CD4-positive, alpha-beta T cell treated with Interferon gamma for 1 hour (primary cell): ENCODE results near the gene SETDB2.
A peak's percentile ranks its signal among the peaks of the same experiment; 100 is the strongest.

Source experiments
- DNase-seq: peaks from one replicate; pipeline ENCODE4 v3.0.0-alpha.2; 2020

SETDB2 gene

DNA sequence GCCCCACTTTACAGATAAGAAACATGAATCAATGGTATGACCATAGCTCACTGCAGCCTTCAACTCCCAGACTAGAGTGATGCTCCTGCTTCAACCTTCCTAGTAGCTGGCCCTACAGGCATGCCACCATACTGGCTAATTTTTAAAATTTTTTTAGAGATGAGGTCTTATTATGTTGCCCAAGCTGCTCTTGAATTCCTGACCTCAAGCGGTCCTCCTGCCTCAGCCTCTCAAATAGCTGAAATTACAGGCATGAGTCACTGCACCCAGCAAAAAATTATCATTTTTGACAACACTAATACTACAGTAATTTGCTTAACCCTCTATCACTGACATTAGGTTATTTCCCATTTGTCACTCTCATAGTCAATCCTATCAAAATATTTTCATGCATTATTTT, 15.0 kb upstream of the SETDB2 start:
- DNase-seq = no peak

DNA sequence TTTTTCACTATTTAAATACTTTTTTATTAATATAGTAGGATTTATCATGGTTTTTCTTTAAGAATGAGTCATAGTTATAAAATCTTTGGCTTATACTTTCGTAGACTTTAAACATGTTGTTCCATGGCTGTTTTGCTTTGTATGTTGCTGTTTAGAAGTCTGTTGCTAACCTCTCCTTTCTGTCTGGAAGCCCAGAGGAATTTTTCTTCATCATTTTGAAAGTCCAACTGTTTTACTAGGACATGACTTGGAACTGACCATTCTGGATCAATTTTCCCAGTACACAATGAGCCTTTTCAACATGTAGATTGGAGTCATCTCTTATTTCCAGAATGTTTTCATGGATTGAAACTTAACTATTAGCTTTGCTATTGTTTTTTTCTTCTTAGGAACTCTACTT, 8.1 kb upstream of the SETDB2 start:
- DNase-seq = no peak

DNA sequence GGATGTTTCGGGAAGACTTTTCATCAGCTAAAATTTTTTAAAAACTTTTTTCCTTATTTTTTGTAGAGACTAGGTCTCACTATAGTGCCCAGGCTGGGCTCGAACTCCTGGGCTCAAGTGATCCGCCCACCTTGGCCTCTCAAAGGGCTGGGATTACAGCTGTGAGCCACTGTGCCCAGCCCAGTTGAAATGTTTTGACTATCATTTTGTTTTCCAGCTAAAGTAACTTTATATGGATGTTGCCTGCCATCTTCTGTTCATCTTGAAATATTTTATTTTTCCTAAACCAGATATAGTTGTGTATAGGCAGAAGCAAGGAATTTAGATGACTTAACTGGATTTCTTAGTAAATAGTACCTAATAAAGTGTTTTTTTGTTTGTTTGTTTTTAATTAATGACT, 7.2 kb upstream of the SETDB2 start:
- DNase-seq = no peak

DNA sequence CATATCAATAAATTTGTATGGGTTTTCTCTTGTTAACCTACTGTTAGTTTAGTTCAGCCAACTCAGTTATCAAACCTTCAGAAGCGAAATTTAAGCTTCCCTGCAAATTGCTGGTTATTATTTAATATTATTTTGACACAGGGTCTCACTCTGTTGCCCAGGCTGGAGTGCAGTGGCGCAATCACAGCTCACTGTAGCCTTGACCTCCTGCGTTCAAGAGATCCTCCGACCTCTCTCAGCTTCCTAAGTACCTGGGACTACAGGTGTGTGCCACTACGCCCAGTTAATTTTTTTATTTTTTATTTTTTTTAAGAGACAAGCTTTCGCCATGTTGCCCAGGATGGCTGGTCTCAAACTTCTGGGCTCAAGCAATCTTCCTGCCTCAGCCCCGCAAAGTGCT, 6.4 kb upstream of the SETDB2 start:
- DNase-seq = no peak

DNA sequence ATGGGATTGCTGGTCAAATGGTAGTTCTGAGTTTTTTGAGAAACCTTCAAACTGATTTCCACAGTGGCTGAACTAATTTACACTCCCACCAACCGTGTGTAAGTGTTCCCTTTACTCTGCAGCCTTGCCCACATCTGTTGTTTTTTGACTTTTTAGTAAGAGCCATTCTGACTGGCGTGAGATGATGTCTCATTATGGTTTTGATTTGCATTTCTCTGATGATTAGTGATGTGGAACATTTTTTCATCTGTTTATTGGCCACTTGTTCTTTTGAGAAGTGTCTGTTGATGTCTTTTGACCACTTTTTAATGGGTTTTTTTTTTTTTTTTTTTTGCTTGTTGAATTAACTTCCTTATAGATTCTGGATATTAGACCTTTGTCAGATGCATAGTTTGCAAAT, 4.5 kb upstream of the SETDB2 start:
- DNase-seq = no peak

DNA sequence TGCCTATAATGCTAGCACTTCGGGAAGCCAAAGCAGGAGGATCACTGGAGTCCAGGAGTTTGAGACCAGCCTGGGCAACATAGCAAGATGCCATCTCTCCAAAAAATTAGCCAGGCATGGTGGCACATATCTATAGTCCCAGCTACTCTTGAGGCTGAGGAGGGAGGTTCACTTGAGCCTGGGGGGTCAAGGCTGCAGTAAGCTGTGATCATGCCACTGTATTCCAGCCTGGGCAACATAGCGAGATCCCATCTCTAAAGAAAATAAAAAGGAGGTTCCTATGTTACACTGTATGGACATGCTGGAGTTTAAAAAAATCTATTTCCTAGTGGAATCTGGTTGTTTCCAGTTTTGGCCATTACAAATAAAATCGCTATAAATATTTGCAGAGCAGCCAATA, 2.8 kb upstream of the SETDB2 start:
- no peak for DNase-seq

DNA sequence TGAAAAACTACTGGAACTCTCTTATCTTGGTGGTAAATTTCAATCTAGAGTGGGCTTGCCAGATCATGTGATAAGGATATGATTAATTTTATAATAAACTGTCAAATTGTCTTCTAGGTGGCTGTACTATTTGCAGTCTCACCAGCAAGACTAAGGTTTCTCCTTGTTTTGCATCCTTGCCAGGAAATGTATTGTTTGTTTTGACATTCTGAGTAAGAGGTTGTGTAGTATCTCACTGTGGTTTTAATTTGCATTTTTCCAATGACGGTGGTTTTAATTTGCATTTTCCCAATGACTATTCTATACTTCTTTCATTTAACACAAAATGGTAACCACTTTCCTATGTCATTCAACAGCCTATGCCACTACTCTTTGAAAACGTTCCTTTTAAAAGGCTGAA, 2.2 kb upstream of the SETDB2 start:
- DNase-seq = no peak

DNA sequence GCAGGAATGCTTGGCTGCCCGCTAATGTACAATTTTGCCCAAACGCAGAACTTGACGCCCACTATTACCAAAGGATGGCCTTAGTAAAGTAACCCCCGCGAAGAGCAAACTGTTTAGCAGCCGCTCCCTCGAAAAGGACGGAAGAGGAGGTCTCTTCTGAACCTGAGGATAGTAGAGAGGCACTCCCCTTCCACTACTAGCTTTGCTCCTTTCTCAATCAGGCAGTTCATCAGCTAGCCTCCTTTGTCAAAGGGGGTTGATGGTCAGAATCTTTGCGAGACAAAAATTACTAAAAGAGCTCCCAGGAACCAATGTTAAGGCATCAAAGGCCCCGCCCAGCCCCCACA, 744 bp upstream of the SETDB2 start:
- no peak for DNase-seq

DNA sequence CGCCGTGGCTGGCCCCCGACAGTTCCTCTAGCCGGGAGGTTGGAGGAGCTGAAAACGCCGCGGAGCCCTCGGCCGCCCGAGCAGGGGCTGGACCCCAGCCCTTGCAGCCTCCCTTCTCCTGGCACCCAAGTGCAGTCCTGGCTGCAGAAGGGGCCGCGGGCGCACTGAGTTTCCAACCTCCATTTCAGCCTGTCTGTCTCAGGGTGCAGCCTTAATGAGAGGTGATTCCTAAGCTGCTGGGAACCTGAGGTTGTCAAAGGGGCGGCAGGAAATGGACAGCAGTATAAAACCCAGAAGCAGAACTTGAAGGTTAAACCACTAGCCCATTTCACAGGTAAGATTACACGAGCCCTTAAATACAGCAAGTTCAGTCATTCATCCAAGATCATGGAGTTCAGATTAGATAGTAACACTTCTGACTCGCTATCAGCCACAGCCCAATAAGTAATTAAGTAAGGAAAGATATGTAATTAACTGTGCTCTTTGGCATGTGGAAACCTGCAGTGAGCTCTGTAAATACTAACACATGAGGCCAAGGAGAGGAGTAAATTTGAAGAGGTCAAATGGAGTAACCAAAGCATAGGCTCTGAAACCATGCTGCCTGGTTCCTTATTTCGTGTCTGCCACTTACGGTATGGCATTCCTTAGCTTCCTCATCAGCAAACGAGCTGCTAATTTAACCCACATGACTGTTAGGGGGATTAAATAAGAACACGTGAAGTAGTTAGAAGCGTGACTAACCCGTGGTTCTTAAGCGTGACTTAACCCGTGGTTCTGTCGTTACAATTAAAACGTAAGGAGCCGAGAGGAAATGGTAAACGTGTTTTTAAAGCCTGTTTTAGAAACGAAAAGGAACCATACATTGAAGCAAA, 686 bp downstream of the SETDB2 start:
- peak; percentile 48 for DNase-seq

DNA sequence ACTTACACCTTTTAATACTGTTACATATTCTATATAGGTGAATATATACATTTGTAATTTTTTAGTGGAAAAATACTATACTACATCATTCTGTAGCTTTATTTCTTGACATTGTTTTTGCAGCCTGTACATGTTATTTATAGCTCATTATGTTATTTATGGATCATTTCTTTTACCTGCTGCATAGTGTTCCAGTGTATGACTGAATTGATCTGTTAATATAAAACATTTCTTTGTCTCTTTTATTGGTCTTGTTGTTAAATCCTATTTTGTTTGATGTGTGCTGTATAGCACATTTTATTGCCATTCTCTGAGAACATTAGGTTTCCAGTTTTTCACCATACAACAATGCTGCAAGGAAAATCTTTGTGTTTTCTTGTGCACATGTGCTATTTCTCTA, 2.4 kb downstream of the SETDB2 start:
- DNase-seq = no peak

DNA sequence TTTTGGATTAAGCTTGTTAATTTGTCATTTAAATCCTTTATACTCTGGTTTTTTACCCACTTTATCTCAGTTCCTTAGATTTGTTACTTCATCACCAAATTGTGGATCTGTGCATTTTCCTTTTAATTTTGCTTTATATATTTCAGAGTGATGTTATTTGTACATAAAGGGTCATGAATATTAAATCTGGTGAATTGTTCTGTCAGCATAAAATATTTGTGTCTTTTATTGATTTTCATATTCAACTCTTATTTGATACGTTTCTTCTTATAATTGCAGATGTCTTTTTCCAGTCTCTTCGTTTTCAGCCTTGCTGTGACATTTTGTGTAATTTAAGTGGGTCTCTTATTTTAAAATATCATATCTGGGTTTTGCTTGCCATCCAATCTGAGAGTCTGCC, 4.7 kb downstream of the SETDB2 start:
- no peak for DNase-seq

DNA sequence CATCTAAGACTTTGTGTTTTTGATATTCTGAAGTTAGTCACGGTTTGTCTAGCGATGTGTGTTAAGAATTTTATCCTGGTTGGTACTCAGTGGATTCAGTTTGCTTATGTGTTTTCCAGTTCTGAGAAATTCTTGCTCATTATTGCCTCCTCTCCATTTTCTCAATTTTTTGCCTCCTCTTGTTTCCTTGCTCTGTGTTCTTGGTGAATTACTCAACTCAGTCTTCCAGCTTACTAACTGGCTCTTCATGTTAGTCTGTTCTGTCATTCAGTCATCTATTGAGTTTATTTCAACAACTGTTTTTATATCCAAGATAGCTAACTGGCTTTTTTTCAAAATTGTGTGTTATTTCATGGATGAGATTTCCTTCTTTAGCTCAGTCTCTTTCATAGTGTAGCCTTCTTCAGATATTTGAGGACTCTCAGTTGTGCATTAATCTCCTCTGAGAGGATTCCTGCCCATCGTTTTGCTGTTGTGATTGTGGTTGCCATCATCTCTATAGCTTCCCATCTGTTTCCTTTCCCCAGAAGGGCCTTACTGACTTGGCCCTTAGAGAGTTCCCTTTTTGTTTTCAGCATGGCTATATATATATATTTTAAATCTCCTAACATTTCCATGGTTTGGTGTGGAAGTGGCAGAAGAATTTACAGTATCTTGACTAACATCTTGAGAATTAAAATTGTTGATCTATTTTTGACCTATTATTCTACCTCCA, 6.2 kb downstream of the SETDB2 start:
- no peak for DNase-seq

DNA sequence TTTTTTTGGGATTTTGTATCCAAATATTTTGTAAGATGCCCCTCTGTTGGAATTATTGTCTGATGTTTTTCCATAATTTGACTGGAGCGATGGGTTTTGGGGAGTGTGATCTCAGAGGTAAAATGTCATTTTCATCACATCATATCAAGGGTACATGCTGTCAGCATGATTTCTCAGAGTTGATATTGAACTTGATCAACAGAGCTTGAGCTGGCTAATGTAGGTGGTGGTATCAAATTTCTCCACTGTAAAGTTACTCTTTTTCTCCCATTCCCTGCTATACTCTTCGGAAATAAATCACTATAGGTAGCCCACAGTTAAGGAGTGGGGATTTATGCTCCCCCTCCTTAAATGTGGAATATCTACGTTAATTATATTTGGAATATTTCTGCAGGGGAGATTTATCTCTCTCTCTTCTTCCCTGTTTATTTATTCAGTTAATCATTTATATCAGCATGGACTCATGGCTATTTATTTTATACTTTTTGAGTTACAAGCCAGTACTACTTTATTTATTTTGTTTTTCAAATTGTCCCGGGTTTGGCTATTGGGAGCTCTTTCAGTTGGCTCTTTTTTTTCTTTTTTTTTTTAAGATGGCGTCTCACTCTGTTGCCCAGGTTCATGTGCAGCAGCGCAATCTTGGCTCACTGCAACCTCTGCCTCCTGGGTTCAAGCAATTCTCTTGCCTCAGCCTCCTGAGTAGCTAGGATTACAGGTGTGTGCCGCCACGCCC, 8.8 kb downstream of the SETDB2 start:
- no peak for DNase-seq

DNA sequence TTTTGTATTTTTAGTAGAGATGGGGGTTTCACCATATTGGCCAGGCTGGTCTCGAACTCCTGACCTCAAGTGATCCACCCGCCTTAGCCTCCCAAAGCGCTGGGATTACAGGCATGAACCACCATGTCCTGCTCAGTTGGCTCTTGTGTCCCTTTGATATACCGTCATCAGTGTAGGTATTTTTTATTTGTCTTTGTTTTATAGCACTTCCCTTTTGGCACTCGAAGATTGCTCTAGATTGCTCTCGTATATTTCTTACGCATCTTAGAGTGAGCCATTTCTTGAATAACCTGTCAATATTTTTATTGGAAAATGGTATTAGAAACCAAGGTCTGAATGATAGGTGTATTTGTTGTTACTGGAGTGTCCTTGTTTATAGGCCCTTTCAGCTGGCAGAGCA, 9.4 kb downstream of the SETDB2 start:
- DNase-seq = no peak

DNA sequence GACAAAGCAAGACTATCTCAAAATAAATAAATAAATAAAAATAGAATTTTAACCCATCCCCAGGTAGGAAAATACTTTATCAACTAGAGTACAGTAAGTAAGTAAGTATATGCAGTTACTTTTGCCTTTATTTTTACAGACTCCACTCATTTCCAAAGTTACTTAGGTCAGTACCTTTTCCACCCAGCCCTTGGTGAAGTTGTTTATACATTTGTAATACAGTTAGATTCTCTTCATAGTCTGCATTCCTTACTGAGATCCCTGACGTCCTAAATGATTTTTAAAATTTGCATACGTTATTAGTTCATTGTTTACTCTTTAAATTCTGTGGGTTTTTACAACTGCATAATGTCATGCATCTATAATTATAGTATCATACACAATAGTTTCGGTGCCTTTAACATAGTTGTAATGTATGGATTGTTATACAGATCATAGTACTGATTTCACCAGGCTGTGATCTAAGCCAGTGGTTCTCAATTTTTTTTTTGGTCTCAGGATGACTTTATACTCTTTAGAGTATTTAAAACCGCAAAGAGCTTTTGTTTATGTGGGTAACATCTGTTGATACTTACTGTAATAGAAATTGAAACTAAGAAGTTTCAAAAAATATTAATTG, 10.4 kb downstream of the SETDB2 start:
- DNase-seq = no peak

DNA sequence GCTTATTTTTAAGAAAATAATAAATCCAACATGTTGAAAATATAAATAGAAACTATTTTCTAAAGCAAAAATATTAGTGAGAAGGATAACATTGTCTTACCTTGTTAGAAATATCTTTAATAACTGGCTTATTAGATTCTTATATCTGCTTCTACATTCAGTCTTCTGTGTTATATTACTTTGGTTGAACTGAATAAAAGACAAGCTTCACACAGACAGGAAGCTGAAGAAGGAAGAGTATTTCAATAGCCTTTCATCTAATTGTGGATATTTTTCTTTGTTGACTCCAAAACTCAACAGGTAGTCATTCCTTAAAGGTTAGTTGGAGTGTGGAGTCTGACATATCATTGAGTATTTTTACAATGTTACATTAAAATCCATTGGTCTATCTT, 10.9 kb downstream of the SETDB2 start:
- no peak for DNase-seq

DNA sequence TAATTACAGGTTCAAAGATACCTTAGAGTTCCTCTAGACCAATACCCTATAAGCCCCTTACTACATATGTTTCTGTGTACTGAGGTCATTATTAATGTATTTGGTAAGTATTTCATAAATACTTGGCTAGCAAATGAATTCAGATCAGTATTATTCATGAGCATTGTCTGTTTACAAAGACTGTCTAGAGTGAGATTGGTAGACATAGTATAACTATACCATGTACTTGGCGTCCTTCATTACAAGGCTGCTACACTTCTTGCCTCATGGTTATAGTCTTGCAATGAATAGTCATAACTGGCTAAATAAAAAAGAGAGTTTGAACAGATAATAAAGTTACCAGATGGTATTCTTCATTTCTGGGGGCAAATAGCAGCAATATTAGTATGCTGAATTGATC, 12.1 kb downstream of the SETDB2 start:
- DNase-seq = no peak

DNA sequence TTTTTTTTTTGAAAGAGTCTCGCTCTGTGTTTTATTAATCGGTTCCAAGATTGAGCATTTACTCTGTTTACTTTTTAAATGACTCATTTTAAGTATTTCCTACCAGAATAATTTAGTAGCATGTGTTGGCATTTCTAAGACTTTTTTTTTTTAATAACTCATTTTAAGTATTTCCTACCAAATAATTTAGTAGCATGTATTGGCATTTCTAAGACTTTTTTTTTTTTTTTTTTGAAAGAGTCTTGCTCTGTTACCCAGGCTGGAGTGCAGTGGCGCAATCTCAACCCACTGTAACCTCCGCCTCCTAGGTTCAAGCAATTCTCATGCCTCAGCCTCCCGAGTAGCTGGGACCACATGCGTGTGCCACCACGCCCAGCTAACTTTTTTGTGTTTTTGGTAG, 13.1 kb downstream of the SETDB2 start:
- no peak for DNase-seq

DNA sequence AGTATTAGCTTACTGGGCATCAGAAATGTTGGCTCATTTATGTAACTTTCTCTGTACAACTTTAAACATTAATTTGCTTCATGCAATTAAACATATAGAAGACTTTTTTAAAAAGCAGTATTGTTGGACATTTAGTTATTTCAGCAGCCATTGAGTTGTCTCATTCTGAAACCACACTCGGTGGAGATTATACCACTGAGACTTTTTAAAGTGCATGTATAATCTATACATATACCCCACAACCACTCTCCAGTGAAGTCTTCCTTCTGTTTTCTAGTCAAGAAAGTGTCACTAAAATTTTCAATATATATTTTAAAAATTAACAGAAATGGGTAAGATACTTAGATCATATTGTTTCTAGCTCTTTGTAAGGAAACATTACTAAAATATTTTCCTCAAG, 15.5 kb downstream of the SETDB2 start:
- DNase-seq = no peak

DNA sequence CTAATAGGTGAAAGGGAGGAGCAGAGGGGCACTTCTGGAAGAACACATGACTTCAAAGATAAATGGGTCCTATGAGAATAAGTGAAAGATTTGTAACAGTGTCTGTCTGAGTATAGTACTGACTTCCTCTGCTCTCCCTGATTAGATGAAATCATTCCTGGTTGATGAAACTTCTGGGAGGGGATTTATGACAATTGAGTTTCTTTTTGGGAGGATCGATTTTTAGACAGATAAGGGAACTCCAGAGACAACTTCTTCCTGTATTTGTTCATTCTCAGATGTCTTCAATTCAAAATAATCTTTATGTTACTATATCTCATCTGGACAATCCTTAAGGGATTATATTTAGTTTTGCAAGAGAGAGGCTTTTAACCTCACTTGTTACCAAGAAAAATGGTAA, 20.0 kb downstream of the SETDB2 start:
- DNase-seq = no peak

DNA sequence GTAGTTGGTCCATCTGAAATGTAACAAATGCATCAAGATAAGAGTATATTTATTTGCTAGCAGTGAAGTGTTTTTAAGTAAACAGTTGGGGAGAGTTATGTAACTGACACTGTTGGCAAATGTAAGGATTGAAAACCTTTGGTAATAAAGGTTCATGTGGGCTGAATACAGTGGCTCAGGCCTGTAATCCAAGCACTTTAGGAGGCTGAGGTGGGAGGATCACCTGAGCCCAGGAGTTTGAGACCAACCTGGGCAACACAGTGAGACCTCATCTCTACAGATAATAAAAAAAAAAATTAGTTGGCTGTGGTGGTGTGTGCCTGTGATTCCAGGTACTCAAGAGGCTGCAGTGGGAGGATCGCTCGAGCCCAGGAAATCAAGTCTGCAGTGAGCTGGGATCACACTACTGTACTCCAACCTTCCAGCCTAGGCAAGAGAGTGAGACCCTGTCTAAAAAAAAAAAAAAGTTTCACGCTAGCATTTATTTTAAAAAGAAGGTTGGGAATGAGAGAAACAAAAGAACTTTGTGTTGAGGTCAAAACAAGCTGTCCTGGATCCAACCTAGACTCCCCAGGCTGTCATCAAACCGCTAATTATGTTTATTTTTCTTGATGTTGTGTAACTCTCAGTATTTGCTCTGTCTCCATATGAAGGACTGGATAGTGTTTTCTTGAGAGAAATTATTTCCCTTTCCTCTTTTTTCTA, 20.7 kb downstream of the SETDB2 start:
- no peak for DNase-seq

DNA sequence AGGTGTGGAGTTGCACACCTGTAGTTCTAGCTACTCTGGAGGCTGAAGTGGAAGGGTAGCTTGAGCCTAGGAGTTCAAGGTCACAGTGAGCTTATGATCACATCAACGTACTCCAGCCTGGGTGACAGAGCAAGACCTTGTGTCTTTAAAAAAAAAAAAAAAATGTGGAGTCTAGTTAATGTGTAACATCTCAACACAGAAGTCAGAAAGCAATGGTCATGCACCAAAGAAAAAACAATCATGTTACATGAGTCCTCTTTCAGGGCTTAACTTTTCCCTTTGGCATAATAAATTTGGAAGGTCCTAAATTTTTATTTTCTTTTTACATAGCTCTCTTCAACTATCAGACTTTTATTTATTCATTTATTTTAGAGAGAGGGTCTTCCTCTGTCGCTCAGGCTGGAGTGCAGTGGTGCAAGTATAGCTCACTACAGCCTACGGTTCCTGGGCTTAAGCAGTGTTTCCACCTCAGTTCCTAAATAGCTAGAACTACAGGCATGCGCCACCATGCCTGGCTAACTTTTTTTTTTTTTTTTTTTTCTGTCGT, 22.3 kb downstream of the SETDB2 start:
- DNase-seq = no peak

DNA sequence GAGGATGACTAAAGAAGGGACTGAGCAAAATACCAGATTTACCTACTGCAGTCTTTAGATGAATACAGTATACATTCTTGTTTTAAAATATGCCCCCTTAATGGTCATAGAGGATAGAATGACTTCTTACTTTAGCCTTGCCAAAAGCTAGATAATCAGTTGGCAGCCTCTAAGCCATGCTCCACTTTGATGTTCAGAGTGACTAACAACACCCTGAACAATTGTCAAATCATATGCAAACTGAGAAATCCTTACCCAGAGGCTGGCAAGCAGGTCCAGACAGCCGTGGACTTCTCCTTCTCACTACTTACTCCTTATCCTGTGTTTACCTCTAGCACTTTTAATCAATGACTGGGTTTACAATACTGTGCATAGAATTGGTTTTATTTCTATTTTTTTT, 28.1 kb downstream of the SETDB2 start:
- DNase-seq = no peak
